Choroid plexus epithelial cell (primary cell): ENCODE results near the gene FMNL2.

Experiments used
- DNase-seq: peaks from one replicate; pipeline ENCODE4 v3.0.0-alpha.2; 2010; ENCODE audit warnings: low read depth
- H3K4me3 ChIP-seq: 2 replicates; pipeline ENCODE4 v1.5.1; 2011; ENCODE audit warnings: low read depth, mild to moderate bottlenecking, control low read depth, low read length, moderate library complexity
- TF ChIP-seq, protein P1 (sequence below): conservative IDR thresholded peaks from 2 replicates; pipeline ENCODE4 v1.5.1; 2011; ENCODE audit warnings: low read depth, mild to moderate bottlenecking, control low read depth, inconsistent platforms, low read length, moderate library complexity

The FMNL2 gene

DNA sequence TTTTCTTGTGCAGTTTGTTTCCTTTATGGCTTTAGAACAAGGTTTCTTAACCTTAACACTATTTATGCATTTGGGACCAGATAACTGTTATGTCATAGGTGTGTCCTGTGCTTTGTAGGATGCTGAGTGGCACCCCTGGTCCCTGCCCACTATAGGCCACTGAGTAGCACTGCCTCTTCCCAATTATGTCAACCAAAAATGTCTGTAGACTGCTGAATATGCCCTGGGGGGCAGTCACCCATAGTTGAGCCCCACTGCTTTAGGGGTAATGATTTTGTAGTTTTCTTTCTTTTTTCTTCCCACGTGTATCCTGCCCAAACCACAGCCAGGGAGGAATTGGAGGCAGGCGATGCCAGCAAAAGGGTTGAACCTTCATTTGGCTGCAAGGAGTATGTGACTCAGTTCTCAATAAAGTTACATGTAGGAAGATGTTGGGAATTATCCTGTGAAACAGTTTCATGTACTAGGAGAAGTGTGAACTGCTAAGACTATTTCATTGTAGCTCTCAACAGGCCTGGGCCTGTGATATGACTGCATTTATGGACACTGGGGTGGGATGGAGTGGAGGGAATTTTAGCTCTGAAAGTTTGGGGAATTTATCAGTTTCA, 65.7 kb downstream of the FMNL2 start:
- no peak overlapping the region for H3K4me3 ChIP-seq
- no peak for DNase-seq
- TF ChIP-seq, protein P1, sequence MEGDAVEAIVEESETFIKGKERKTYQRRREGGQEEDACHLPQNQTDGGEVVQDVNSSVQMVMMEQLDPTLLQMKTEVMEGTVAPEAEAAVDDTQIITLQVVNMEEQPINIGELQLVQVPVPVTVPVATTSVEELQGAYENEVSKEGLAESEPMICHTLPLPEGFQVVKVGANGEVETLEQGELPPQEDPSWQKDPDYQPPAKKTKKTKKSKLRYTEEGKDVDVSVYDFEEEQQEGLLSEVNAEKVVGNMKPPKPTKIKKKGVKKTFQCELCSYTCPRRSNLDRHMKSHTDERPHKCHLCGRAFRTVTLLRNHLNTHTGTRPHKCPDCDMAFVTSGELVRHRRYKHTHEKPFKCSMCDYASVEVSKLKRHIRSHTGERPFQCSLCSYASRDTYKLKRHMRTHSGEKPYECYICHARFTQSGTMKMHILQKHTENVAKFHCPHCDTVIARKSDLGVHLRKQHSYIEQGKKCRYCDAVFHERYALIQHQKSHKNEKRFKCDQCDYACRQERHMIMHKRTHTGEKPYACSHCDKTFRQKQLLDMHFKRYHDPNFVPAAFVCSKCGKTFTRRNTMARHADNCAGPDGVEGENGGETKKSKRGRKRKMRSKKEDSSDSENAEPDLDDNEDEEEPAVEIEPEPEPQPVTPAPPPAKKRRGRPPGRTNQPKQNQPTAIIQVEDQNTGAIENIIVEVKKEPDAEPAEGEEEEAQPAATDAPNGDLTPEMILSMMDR = no peak

DNA sequence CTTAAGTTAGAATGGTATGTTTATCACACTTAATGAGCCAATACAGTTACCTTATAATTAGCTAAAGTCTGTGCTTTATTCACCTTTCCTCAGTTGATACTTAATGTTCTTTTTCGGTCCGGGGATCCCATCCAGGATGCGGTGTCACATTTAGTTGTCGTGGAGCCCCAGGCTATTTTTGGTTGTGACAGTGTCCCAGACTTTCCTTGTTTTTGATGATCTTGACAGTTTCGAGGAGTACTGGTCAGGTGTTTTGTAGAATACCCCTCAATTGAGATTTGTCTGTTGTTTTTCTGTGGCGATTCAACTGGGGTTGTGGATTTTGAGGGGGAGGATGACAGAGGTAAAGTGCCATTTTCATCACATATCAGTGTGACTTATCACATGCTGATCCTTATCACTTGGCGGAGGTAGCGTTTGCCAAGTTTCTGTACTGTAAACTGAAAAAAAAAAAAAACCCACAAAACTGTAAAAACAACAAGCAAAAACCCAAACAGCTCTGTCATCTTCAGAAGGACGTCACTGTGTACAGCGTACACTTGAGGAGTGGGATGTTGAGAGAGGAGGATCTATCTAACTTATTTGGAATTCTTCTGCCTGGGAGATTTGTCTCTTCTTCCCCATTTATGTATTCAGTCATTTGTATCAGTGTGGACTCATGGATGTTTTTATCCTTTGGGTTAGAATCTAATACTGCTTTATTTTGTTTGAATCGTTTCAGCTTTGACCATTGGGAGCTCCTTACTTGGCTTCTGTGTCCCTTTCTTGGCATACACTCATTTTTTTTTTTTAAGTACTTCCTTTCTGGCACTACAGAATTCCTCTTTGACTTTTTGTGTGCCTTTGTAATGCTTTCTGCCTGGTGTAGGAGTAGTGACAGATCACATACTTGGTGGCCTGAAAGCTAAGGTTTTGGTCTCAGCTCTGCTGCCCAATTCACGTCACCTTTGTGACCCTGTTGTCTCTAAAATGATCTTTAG, 68.1 kb downstream of the FMNL2 start:
- no peak overlapping the region for H3K4me3 ChIP-seq
- TF ChIP-seq, protein P1 = no peak

DNA sequence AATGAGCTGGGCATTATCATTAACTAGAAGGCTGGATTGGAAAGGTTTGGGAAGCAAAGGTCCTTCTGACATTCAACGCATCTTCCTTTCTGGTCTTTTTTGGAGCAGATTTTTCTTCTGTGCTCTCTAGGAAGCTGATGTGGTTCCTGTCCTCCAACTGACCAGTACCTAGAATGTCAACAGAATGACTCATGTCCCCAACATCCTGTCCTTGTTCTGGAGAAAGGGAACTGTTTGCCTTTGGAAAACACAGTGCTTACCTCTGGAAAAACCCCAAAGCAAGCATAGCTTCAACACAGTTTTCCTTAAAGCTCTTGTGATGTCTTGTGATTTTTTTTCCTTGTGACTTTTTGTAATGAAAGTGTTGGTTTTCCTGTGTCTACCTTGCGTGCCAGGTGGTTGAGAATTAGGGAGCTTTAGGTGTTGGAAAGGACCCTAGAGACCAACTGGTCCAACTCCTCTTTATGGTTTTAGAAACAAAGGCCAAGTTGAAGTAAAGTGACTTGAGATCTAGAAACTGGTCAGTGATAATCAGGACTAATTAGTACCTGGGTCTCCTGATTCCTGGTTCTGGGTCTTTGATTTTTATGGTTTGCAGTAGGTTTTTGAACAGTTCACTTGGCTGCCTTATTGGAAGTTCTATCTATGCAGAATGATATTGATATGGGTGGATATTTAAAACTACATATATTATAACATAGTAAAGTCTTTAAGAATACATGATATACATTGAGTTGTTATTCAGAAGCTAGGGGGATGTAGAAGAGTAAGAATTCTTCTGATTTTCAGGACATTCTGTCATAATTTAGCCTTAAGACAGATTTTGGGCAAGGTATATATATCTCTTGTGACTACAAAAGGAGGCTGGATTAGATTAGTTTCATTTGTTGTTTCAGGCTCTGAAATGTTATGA, 70.5 kb downstream of the FMNL2 start:
- TF ChIP-seq, protein P1 = no peak
- DNase-seq = no peak
- no peak overlapping the region for H3K4me3 ChIP-seq

More for the DNA sequence above, 68.1 kb downstream of the FMNL2 start:
- peak; percentile 60 for DNase-seq

DNA sequence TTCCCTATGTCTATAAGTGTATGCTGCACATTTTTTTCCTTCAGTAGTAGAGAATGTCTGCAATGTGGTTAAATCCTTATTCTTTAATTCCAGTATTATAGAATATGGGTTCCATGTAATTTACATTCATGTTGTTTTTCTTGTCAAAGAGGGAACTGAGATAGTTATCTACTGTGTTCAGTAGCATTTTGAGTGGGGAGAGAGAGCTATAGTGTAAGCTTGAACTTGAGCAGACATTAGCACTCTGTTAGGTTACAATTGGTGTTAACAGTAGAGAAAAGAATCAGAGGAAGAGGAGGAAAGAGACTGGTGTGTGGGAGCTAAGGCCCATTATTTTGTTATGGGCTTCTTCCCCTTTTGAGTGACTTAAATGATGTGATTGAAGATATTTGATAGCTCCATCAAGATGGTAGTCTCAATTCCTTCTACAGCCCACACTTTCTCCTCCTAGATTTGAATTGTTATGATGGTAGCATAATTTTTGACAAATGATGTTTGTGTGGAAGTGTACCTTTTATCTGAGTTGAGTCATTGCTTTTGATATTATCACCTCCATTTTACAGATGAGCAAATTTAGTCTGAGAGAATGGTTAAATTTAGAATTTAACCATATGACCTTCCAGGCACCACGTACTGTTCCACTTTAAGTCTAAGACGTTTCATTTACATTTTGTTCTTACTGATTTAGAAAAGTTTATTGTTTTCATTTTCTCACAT, 71.3 kb downstream of the FMNL2 start:
- TF ChIP-seq, protein P1 = no peak
- DNase-seq = no peak
- no peak overlapping the region for H3K4me3 ChIP-seq

DNA sequence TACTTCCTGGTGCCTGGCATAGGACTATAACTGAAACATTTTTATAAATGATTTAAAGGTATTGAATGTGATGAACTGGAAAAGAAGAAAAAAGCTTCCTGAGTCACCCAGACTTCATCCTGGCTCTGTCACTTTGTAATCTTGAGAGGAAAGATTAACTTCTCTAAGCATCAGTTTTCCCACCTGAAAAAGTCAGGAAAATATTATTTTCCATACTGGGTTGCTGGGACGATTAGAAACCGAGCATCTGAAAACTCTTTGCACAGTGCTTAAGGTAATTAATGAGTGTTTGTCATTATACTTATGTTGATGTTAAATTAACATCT, 71.8 kb downstream of the FMNL2 start:
- peak overlapping the region; percentile 43 for H3K4me3 ChIP-seq
- TF ChIP-seq, protein P1 = no peak
- DNase-seq = no peak

DNA sequence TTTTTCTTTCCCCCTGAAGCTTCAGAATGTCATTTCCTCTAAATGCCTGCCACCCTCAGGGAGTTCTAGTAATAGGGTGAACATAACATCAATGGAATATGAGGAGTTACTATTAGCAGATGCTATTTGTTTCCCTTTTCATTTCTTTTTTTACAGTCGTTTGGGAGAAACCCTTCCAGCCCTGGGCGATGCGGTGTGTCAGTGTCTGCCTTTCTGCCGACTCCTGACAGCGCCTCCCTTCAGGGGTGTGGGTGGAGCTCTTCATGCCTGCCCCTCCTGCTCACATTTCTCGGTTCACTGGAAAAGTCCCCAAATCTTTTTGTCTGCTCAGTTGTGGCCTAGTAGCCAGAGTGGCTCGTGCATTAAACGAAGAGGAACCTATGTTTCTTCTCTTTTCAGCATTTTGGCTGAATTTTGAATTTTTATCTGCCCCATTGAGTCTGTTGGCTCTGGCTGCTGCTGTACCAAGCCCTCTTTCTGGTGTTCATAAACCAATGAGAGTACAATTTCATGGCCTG, 72.3 kb downstream of the FMNL2 start:
- H3K4me3 ChIP-seq = peak overlapping the region; percentile 43
- TF ChIP-seq, protein P1 = peak; percentile 18
- peak; percentile 76 for DNase-seq
